ENCODE results near the gene EXOC4.

DNA sequence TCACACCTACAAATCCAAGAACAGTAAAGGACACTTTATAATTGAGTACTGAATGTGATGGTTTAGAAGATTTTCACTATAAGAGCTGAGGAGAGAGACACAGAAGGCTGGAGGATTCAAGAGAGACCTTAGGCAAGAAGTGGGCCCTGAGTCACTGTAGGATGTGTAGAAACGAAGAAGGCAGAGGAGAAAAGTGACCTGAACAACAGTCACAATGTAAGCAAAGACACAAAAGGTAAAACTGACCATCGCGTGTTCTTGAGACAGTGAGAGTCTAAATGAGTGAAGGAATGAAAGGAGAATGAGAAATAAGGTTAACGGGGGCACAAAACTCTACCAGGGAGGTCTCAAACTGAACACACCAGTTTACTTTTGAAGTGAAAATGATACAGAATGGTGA is 576.0 kb downstream of the EXOC4 start:
- TF ChIP-seq, protein P1, sequence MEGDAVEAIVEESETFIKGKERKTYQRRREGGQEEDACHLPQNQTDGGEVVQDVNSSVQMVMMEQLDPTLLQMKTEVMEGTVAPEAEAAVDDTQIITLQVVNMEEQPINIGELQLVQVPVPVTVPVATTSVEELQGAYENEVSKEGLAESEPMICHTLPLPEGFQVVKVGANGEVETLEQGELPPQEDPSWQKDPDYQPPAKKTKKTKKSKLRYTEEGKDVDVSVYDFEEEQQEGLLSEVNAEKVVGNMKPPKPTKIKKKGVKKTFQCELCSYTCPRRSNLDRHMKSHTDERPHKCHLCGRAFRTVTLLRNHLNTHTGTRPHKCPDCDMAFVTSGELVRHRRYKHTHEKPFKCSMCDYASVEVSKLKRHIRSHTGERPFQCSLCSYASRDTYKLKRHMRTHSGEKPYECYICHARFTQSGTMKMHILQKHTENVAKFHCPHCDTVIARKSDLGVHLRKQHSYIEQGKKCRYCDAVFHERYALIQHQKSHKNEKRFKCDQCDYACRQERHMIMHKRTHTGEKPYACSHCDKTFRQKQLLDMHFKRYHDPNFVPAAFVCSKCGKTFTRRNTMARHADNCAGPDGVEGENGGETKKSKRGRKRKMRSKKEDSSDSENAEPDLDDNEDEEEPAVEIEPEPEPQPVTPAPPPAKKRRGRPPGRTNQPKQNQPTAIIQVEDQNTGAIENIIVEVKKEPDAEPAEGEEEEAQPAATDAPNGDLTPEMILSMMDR (IDR thresholded peaks at IDR 0.05) = no peak
- TF ChIP-seq POLR2A (IDR thresholded peaks at IDR 0.05) = no peak
